K562 (cell line): ENCODE measurements around the gene RCL1. TPM values are rescaled to one million over a fixed set of nuclear protein-coding genes. Genes with fewer than 3 reads are reported as not detected.

Experiments
- CSDE1 ChIP-seq, 2 experiments: fragments of 450-650 bp; IDR thresholded peaks; 2 replicates each; pipeline ENCODE4 v1.6.1; 2016; ENCODE audit warnings: mild to moderate bottlenecking in 1 of 2
- EHMT2 ChIP-seq: fragments of 450-650 bp; IDR thresholded peaks from 2 replicates; pipeline ENCODE4 v1.6.1; 2018; ENCODE audit warnings: antibody characterized with exemption
- HDAC6 ChIP-seq: IDR thresholded peaks from 2 replicates; pipeline ENCODE4 v1.6.1; 2012; ENCODE audit warnings: low read depth, mild to moderate bottlenecking, control low read depth, inconsistent platforms, low read length, moderate library complexity
- MXI1 ChIP-seq: IDR thresholded peaks from 2 replicates; pipeline ENCODE4 v1.6.1; 2011; ENCODE audit warnings: low read depth, mild to moderate bottlenecking, improper control_type of control experiment, low read length
- NFE2 ChIP-seq: IDR thresholded peaks from 2 replicates; pipeline ENCODE4 v1.6.1; 2014; ENCODE audit warnings: antibody characterized with exemption, low read depth
- U2AF1 ChIP-seq: fragments of 200-400 bp; formaldehyde crosslinking; optimal IDR thresholded peaks from 2 replicates; pipeline ENCODE3; 2017; ENCODE audit warnings: mild to moderate bottlenecking, low read depth, low read length, moderate library complexity
- ZNF23 ChIP-seq: fragments of 250-450 bp; sonication (Bioruptor Pico); IDR thresholded peaks from 2 replicates; pipeline ENCODE4 v1.4.0; 2020; ENCODE audit warnings: mild to moderate bottlenecking
- ZNF316 ChIP-seq: fragments of 450-650 bp; IDR thresholded peaks from 2 replicates; pipeline ENCODE4 v1.6.1; 2016
- ZNF41 ChIP-seq: fragments of 250-450 bp; sonication (Bioruptor Pico); conservative IDR thresholded peaks from 2 replicates; pipeline ENCODE4 v1.4.0; 2020; ENCODE audit warnings: mild to moderate bottlenecking
- ZNF431 ChIP-seq: sonication (generic); formaldehyde crosslinking; IDR thresholded peaks from 2 replicates; pipeline ENCODE4 v1.8.0; 2022; ENCODE audit warnings: mild to moderate bottlenecking, missing genetic modification reagents
- polyA plus RNA-seq, 8 experiments: library from polyadenylated mRNA; depleted of rRNA in 4 of 8; stranded (reverse) in 5 of 8; unstranded in 3 of 8; fragments of >200 nt; fragmentation: Nextera tagmentation in 2 of 8; fragmentation: Illumina TruSeq in 1 of 8; extraction: Ambion mirVana in 2 of 8; extraction: Trizol in 1 of 8; gene quantifications; 2 replicates each; pipeline versions ENCODE4 v1.2.1 to v1.2.3, GENCODE V29; 2011 to 2014; ENCODE audit warnings: inconsistent platforms in 1 of 8, missing spikeins in 1 of 8
- total RNA-seq, 7 experiments: library from RNA; depleted of rRNA in 6 of 7; stranded (reverse); fragments of >200 nt in 6 of 7; fragmentation: Illumina TruSeq in 2 of 7; extraction: Trizol in 2 of 7; gene quantifications; 2 replicates each; pipeline versions ENCODE4 v1.2.1 to v1.2.3, GENCODE V29; 2011 to 2021; ENCODE audit warnings: low replicate concordance in 1 of 7
- TF ChIP-seq, protein P1 (sequence below): sonication (generic); formaldehyde crosslinking; IDR thresholded peaks from 2 replicates; pipeline ENCODE4 v1.8.0; 2023; ENCODE audit warnings: mild to moderate bottlenecking, missing genetic modification reagents
- TF ChIP-seq, protein P2 (sequence below): sonication (generic); formaldehyde crosslinking; IDR thresholded peaks from 2 replicates; pipeline ENCODE4 v1.8.0; 2022; ENCODE audit warnings: mild to moderate bottlenecking, missing genetic modification reagents
- TF ChIP-seq, protein P3 (sequence below): fragments of 450-650 bp; IDR thresholded peaks from one replicate; pipeline ENCODE4 v1.6.1; 2018; ENCODE audit warnings: mild to moderate bottlenecking, moderate library complexity; ENCODE audit not compliant: partially characterized antibody
- TF ChIP-seq, protein P4 (sequence below): sonication (generic); formaldehyde crosslinking; IDR thresholded peaks from 2 replicates; pipeline ENCODE4 v1.8.1; 2022; ENCODE audit warnings: missing genetic modification reagents
- TF ChIP-seq, protein P5 (sequence below): fragments of 450-650 bp; formaldehyde crosslinking; IDR thresholded peaks from 2 replicates; pipeline ENCODE4 v1.4.0; 2020; ENCODE audit warnings: mild to moderate bottlenecking, moderate library complexity

RCL1 gene
- total and polyA plus RNA-seq, 9 of the 15 experiments (the other 6 are each of a cell fraction or from before 2014, with no cell fraction given): 24.0 to 67.7 (median 38.6) TPM

DNA sequence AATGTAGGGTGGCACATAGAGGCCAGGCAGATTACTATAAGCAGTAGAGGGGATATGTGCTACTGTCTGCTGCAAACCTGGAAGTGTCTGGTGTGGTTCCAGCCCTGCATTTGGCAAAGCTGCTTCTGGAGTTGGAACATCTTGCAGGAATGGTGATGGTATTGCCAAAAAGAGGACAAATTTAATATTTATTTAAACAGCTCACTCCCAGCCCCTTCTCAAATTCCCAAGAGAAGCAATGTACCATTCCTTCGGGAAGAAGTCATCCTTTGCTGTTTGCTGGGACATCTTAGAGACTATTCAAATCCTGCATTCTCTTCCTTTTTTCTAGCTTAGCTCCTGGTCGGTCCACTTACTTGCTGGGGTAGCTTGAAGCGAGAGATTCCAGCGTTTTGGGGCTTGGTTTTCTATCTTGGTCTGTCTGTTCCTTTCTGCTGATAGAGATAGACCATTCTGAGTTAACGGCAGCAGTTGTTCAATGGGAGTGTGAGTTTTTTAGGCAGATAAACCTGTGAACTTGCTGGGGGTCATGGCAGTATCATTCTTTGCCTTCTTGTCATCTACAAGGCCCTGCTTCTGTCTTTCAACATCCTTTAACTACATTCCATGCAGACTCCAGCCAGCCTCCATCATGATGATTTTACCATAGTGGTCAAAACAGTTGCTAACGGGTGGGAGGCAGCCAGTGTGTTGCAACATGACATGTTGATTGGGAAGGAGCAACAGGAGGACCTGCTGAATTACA lies 69.9 kb downstream of the RCL1 start (continued):
- TF ChIP-seq, protein P1, sequence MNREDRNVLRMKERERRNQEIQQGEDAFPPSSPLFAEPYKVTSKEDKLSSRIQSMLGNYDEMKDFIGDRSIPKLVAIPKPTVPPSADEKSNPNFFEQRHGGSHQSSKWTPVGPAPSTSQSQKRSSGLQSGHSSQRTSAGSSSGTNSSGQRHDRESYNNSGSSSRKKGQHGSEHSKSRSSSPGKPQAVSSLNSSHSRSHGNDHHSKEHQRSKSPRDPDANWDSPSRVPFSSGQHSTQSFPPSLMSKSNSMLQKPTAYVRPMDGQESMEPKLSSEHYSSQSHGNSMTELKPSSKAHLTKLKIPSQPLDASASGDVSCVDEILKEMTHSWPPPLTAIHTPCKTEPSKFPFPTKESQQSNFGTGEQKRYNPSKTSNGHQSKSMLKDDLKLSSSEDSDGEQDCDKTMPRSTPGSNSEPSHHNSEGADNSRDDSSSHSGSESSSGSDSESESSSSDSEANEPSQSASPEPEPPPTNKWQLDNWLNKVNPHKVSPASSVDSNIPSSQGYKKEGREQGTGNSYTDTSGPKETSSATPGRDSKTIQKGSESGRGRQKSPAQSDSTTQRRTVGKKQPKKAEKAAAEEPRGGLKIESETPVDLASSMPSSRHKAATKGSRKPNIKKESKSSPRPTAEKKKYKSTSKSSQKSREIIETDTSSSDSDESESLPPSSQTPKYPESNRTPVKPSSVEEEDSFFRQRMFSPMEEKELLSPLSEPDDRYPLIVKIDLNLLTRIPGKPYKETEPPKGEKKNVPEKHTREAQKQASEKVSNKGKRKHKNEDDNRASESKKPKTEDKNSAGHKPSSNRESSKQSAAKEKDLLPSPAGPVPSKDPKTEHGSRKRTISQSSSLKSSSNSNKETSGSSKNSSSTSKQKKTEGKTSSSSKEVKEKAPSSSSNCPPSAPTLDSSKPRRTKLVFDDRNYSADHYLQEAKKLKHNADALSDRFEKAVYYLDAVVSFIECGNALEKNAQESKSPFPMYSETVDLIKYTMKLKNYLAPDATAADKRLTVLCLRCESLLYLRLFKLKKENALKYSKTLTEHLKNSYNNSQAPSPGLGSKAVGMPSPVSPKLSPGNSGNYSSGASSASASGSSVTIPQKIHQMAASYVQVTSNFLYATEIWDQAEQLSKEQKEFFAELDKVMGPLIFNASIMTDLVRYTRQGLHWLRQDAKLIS (CRISPR knock-in tag): no peak
- TF ChIP-seq CSDE1 (IDR thresholded peaks at IDR 0.05) (no peak), ZNF23 (CRISPR knock-in tag) (no peak), ZNF431 (CRISPR knock-in tag) (no peak), NFE2 (peak; percentile 22; the same call in 1 of the 2 replicates), ZNF41 (CRISPR knock-in tag) (no peak), MXI1 (0 out of 2 replicates have a peak, but pooled peaks have one; percentile 24), HDAC6 (no peak), ZNF316 (no peak), EHMT2 (peak; percentile 76), U2AF1 (no peak)
- TF ChIP-seq, protein P2, sequence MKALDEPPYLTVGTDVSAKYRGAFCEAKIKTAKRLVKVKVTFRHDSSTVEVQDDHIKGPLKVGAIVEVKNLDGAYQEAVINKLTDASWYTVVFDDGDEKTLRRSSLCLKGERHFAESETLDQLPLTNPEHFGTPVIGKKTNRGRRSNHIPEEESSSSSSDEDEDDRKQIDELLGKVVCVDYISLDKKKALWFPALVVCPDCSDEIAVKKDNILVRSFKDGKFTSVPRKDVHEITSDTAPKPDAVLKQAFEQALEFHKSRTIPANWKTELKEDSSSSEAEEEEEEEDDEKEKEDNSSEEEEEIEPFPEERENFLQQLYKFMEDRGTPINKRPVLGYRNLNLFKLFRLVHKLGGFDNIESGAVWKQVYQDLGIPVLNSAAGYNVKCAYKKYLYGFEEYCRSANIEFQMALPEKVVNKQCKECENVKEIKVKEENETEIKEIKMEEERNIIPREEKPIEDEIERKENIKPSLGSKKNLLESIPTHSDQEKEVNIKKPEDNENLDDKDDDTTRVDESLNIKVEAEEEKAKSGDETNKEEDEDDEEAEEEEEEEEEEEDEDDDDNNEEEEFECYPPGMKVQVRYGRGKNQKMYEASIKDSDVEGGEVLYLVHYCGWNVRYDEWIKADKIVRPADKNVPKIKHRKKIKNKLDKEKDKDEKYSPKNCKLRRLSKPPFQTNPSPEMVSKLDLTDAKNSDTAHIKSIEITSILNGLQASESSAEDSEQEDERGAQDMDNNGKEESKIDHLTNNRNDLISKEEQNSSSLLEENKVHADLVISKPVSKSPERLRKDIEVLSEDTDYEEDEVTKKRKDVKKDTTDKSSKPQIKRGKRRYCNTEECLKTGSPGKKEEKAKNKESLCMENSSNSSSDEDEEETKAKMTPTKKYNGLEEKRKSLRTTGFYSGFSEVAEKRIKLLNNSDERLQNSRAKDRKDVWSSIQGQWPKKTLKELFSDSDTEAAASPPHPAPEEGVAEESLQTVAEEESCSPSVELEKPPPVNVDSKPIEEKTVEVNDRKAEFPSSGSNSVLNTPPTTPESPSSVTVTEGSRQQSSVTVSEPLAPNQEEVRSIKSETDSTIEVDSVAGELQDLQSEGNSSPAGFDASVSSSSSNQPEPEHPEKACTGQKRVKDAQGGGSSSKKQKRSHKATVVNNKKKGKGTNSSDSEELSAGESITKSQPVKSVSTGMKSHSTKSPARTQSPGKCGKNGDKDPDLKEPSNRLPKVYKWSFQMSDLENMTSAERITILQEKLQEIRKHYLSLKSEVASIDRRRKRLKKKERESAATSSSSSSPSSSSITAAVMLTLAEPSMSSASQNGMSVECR: no peak
- TF ChIP-seq, protein P3, sequence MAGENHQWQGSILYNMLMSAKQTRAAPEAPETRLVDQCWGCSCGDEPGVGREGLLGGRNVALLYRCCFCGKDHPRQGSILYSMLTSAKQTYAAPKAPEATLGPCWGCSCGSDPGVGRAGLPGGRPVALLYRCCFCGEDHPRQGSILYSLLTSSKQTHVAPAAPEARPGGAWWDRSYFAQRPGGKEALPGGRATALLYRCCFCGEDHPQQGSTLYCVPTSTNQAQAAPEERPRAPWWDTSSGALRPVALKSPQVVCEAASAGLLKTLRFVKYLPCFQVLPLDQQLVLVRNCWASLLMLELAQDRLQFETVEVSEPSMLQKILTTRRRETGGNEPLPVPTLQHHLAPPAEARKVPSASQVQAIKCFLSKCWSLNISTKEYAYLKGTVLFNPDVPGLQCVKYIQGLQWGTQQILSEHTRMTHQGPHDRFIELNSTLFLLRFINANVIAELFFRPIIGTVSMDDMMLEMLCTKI: no peak
- TF ChIP-seq, protein P4, sequence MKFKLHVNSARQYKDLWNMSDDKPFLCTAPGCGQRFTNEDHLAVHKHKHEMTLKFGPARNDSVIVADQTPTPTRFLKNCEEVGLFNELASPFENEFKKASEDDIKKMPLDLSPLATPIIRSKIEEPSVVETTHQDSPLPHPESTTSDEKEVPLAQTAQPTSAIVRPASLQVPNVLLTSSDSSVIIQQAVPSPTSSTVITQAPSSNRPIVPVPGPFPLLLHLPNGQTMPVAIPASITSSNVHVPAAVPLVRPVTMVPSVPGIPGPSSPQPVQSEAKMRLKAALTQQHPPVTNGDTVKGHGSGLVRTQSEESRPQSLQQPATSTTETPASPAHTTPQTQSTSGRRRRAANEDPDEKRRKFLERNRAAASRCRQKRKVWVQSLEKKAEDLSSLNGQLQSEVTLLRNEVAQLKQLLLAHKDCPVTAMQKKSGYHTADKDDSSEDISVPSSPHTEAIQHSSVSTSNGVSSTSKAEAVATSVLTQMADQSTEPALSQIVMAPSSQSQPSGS: no peak
- TF ChIP-seq, protein P5, sequence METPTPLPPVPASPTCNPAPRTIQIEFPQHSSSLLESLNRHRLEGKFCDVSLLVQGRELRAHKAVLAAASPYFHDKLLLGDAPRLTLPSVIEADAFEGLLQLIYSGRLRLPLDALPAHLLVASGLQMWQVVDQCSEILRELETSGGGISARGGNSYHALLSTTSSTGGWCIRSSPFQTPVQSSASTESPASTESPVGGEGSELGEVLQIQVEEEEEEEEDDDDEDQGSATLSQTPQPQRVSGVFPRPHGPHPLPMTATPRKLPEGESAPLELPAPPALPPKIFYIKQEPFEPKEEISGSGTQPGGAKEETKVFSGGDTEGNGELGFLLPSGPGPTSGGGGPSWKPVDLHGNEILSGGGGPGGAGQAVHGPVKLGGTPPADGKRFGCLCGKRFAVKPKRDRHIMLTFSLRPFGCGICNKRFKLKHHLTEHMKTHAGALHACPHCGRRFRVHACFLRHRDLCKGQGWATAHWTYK (CRISPR knock-in tag): no peak
